GM12878 (cell line): Measurements from ENCODE around the gene SERTAD1. TPM values are rescaled to one million over a fixed set of nuclear protein-coding genes. Genes with fewer than 3 reads are reported as not detected.
A peak's percentile ranks its signal among the peaks of the same experiment; 100 is the strongest.

Source experiments
- BACH1 ChIP-seq: fragments of 450-650 bp; IDR thresholded peaks from 2 replicates; pipeline ENCODE4 v1.6.1; 2017; ENCODE audit warnings: mild to moderate bottlenecking, borderline replicate concordance
- CEBPB ChIP-seq, 2 experiments: fragments of 150-350 bp in 1 of 2; IDR thresholded peaks; 2 replicates each; pipeline ENCODE4 v1.6.1; 2012 to 2014; ENCODE audit warnings: low read depth in 2 of 2, low read length in 2 of 2, borderline replicate concordance in 1 of 2, inconsistent platforms in 1 of 2
- CREB1 ChIP-seq: IDR thresholded peaks from 2 replicates; pipeline ENCODE4 v1.6.1; 2012; ENCODE audit warnings: low read depth, mild to moderate bottlenecking, inconsistent platforms
- IKZF2 ChIP-seq, 2 experiments: fragments of 450-650 bp; IDR thresholded peaks; 2 replicates each; pipeline ENCODE4 v1.6.1; 2017; ENCODE audit warnings: mild to moderate bottlenecking in 2 of 2, moderate library complexity in 2 of 2
- KDM1A ChIP-seq: fragments of 200-600 bp; sonication (generic); IDR thresholded peaks from 2 replicates; pipeline ENCODE4 v1.6.1; 2016; ENCODE audit warnings: borderline replicate concordance
- NFIC ChIP-seq: IDR thresholded peaks from 2 replicates; pipeline ENCODE4 v1.6.1; 2012; ENCODE audit warnings: low read depth, mild to moderate bottlenecking, inconsistent platforms, low read length, moderate library complexity
- NR2C1 ChIP-seq: fragments of 450-650 bp; IDR thresholded peaks from 2 replicates; pipeline ENCODE4 v1.6.1; 2017; ENCODE audit warnings: antibody characterized with exemption, mild to moderate bottlenecking, moderate library complexity
- RB1 ChIP-seq: fragments of 450-650 bp; formaldehyde crosslinking; IDR thresholded peaks from 2 replicates; pipeline ENCODE4 v1.6.1; 2017; ENCODE audit warnings: mild to moderate bottlenecking, borderline replicate concordance
- RFX5 ChIP-seq: IDR thresholded peaks from 2 replicates; pipeline ENCODE4 v1.6.1; 2011; ENCODE audit warnings: low read depth, low read length, improper control_type of control experiment
- SMARCA5 ChIP-seq: fragments of 450-650 bp; IDR thresholded peaks from 2 replicates; pipeline ENCODE4 v1.6.1; 2017; ENCODE audit warnings: mild to moderate bottlenecking
- SP1 ChIP-seq: IDR thresholded peaks from one replicate; pipeline ENCODE4 v1.6.1; 2011; ENCODE audit warnings: low read depth, low read length
- STAT3 ChIP-seq: IDR thresholded peaks from 2 replicates; pipeline ENCODE4 v1.6.1; 2011; ENCODE audit warnings: low read depth, low read length, improper control_type of control experiment
- YY1 ChIP-seq: IDR thresholded peaks from 2 replicates; pipeline ENCODE4 v1.6.1; 2011; ENCODE audit warnings: low read depth, mild to moderate bottlenecking, low read length
- polyA plus RNA-seq, 11 experiments: library from polyadenylated mRNA; depleted of rRNA in 4 of 11; unstranded in 6 of 11; stranded (reverse) in 5 of 11; fragments of >200 nt; fragmentation: Nextera tagmentation in 4 of 11; fragmentation: Illumina TruSeq in 1 of 11; extraction: Ambion mirVana in 4 of 11; extraction: Trizol in 1 of 11; gene quantifications; 1 replicate in 1 of 11; 2 replicates in 10 of 11; pipeline versions ENCODE4 v1.2.1 to v1.2.3, GENCODE V29; 2011 to 2016; ENCODE audit warnings: inconsistent platforms in 2 of 11, missing spikeins in 2 of 11, low read depth in 1 of 11
- total RNA-seq, 4 experiments: library from RNA; depleted of rRNA in 3 of 4; stranded (reverse); fragments of >200 nt in 3 of 4; fragmentation: Illumina TruSeq in 1 of 4; extraction: Trizol in 1 of 4; gene quantifications; 2 replicates each; pipeline versions ENCODE4 v1.2.1 to v1.2.3, GENCODE V29; 2013 to 2021
- TF ChIP-seq, protein P1 (sequence below): IDR thresholded peaks from 2 replicates; pipeline ENCODE4 v1.6.1; 2012; ENCODE audit warnings: low read depth, low read length, improper control_type of control experiment
- TF ChIP-seq, protein P2 (sequence below): fragments of 150-350 bp; IDR thresholded peaks from 2 replicates; pipeline ENCODE4 v1.6.1; 2014; ENCODE audit warnings: mild to moderate bottlenecking, low read depth, low read length
- TF ChIP-seq, protein P3 (sequence below): fragments of 150-350 bp; IDR thresholded peaks from 2 replicates; pipeline ENCODE4 v1.6.1; 2016; ENCODE audit warnings: low read depth, low read length

The SERTAD1 gene
- total and polyA plus RNA-seq, 10 of the 15 experiments (the other 5 are each of a cell fraction or from before 2014, with no cell fraction given), result 0.23 to 14.2 (median 8.0) TPM

DNA sequence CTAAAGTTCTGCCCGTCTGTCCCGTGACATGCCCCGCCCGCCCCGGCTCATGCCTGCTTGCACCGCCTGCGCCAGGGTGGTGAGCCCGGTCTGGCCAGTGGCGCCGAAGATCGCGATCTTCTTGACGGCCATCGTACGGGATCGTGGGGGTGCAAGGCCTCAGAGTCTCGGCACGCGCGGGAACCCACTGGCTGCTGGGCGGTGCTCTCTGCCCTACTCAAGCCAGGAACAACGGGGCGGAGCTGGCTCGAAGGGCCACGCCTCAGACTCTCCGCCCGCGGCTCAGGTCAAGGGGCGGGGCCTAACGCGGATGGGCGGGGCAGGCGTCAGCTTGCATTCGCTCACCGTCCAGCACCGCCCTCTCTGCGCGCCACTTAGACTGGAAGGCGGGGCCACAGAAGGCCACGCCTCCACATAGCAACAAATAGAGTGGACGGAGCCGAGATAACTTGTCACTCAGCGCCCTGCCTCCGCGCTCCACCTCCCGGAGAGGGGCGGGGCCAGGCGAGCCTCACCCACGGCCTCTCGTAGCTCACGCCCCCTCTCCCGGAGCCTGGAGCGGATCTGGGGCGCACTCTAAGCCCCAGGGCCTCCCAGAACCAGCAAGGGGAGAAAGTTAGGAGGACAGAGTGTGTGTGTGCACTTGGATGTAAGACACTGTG, 39.9 kb upstream of the SERTAD1 start, which contains the start of gene BLVRB (continued):
- TF ChIP-seq SMARCA5, result peak; percentile 68; the same call in 1 of the 2 replicates
- TF ChIP-seq NR2C1, result no peak
- TF ChIP-seq, protein P1, sequence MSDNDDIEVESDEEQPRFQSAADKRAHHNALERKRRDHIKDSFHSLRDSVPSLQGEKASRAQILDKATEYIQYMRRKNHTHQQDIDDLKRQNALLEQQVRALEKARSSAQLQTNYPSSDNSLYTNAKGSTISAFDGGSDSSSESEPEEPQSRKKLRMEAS, result no peak
- no peak for TF ChIP-seq CREB1
- TF ChIP-seq RFX5, result 0 out of 2 replicates have a peak, but pooled peaks have one; percentile 22
- TF ChIP-seq CEBPB (IDR thresholded peaks at IDR 0.05; ENCODE audit: borderline replicate concordance in 1 of 2, low read depth in 2 of 2, low read length in 2 of 2), result no peak
- no peak for TF ChIP-seq NFIC
- TF ChIP-seq BACH1, result peak; percentile 91; the same call in 1 of the 2 replicates
- TF ChIP-seq KDM1A, result no peak
- peak; percentile 85 for TF ChIP-seq SP1
- TF ChIP-seq, protein P2, sequence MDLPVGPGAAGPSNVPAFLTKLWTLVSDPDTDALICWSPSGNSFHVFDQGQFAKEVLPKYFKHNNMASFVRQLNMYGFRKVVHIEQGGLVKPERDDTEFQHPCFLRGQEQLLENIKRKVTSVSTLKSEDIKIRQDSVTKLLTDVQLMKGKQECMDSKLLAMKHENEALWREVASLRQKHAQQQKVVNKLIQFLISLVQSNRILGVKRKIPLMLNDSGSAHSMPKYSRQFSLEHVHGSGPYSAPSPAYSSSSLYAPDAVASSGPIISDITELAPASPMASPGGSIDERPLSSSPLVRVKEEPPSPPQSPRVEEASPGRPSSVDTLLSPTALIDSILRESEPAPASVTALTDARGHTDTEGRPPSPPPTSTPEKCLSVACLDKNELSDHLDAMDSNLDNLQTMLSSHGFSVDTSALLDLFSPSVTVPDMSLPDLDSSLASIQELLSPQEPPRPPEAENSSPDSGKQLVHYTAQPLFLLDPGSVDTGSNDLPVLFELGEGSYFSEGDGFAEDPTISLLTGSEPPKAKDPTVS, result no peak
- TF ChIP-seq RB1, result peak; percentile 73; the same call in 1 of the 2 replicates
- TF ChIP-seq STAT3, result no peak
- TF ChIP-seq, protein P3, sequence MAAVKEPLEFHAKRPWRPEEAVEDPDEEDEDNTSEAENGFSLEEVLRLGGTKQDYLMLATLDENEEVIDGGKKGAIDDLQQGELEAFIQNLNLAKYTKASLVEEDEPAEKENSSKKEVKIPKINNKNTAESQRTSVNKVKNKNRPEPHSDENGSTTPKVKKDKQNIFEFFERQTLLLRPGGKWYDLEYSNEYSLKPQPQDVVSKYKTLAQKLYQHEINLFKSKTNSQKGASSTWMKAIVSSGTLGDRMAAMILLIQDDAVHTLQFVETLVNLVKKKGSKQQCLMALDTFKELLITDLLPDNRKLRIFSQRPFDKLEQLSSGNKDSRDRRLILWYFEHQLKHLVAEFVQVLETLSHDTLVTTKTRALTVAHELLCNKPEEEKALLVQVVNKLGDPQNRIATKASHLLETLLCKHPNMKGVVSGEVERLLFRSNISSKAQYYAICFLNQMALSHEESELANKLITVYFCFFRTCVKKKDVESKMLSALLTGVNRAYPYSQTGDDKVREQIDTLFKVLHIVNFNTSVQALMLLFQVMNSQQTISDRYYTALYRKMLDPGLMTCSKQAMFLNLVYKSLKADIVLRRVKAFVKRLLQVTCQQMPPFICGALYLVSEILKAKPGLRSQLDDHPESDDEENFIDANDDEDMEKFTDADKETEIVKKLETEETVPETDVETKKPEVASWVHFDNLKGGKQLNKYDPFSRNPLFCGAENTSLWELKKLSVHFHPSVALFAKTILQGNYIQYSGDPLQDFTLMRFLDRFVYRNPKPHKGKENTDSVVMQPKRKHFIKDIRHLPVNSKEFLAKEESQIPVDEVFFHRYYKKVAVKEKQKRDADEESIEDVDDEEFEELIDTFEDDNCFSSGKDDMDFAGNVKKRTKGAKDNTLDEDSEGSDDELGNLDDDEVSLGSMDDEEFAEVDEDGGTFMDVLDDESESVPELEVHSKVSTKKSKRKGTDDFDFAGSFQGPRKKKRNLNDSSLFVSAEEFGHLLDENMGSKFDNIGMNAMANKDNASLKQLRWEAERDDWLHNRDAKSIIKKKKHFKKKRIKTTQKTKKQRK, result no peak
- peak; percentile 60 for TF ChIP-seq YY1
- TF ChIP-seq IKZF2 (IDR thresholded peaks at IDR 0.05), result 0 out of 4 replicates have a peak, but pooled peaks of 1 of the 2 experiments have one; percentile 5
